T47D (cell line): ENCODE results near the gene EIPR1.

ENCODE experiments used
- DNase-seq, 2 experiments: peaks; one replicate each; pipeline versions ENCODE4 v3.0.0 to v3.0.0-alpha.2; 2011 to 2012; ENCODE audit warnings: low read depth in 1 of 2, low spot score in 1 of 2
- JUND ChIP-seq: IDR thresholded peaks from 2 replicates; pipeline ENCODE4 v1.6.1; 2012; ENCODE audit warnings: low read depth
- in situ Hi-C: cut with HindIII; loops from 2 replicates; pipeline ENCODE4 v1.10.0; 2016; ENCODE audit warnings: low sequenced_read_pairs, low pct_unique_long_range_greater_than_20kb

The EIPR1 gene

DNA sequence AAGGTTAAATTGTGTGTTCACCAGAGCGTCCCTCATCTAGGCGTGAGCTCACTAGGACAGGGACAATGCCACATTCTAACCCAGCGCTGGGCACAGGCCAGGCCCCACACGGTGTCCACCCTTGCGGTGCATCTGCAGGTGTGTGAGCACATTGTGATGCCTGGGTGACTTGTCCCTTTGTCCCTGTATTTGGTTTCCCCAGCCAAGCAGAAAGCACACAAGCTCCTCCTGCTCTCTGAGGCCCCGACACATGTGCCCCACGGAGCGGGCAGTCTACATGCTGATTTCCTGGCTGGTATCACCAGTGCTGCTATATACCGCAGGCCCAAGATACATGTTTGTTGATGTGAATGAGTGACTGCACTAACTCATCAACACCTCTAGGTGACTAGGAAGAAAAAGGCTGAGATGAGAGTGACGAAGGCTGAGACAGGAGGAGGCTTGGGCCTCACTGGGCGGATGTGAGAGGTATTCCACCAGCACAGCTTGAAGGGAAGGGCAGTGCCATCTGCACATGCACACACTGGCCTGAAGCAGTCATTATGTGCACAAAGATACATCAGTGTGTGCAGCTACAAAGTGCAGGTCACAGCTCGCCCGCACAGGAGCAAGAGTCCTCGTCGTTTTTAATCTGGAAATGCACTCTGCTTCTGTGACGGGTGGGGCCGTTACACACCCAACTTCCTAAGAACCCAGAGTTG is 205.9 kb downstream of the EIPR1 start:
- DNase-seq: no peak
- in situ Hi-C loops: no loop called here
- no peak for TF ChIP-seq JUND

DNA sequence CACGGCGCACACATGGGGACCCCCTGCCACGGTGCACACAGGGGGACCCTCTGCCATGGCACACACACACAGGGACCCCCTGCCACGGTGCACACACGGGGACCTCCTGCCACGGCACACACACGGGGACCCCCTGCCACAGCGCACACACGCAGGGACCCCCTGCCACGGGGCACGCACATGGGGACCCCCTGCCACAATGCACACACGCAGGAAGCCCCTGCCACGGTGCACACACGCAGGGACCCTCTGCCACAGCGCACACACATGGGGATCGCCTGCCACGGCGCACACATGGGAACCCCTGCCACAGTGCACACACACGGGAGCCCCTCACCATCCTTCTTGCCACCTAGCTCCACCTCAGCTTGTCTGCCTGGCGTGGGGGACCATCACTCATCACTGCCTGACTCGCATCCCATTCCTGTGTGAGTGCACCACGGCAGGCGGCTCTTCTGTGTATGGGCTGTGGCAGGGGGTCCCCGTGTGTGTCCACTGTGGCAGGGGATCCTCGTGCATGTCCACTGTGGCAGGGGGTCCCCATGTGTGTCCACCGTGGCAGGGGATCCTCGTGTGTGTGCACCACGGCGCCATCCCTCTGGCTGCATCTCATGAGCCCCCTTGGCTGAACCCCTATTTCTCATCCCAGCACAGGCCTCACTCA is 206.7 kb downstream of the EIPR1 start:
- DNase-seq: no peak
- in situ Hi-C loops: no loop called here
- TF ChIP-seq JUND: no peak

DNA sequence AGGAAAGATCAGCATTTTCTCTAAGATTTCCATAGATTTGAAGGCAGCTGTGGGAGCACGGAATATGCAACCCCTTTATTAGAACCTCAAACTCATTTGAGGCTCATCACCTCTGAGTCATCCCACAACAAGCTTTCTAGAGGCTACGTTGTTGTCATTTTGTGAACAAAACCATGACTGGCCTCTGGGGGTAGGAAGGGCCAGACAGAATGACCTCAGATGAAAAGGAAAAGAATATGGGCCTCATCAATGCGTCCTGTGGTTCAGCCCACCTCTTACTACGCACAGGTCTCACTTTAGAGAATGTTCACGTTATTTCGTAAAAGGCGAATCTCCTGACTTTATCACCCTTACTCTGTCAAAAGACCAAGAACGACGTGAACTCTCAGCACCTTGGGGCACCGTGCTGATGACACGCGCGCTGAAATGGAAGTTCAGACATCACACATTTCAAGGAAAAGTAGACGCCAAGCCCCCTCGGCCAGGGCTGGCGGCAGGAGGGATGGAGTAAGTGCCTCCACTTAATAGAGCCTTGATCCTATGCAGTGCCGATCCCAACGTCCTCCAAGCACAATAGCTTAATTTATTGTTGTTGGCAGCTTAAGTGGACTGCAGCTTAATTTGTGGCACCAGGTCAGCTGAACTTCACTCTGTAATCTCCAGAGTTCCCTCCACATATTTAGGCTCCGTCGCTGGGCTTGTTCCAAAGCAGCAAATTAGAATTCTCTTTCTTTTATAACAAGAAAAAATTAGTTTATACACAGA is 208.3 kb downstream of the EIPR1 start:
- no peak for DNase-seq
- TF ChIP-seq JUND: no peak
- in situ Hi-C loops: no loop called here

DNA sequence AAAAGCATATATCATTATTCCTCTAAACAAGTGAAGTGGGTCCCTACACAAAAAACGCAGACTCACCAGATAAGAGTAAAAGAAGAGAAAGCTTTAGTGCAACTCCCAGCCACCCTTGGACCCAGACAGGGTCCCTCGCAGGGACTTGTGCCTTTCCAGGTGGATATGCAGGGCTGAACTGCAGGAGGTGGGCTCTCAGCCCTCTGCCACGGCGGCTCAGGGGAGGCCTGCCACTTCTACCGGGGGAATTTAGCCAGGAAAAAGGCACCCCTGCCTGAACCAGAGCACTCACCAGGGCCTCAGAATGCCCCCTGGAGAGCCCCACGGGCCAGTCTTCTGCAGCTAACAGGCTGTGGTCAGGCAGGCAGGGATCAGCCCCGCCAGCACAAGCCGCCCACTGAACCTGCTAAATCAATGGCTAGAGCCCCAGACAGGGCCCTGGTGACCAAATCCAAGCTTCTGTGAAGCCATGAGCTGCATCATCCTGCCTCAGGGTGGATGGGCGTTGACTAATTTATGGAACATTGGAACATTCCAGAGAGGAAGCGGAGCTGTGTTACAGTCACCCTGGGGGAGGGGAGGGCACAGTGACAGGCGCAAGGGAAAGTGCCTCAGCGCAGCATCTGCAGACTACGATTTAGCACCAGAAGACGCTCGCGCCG is 209.3 kb downstream of the EIPR1 start:
- no peak for TF ChIP-seq JUND
- in situ Hi-C loops: no loop called here
- no peak for DNase-seq

DNA sequence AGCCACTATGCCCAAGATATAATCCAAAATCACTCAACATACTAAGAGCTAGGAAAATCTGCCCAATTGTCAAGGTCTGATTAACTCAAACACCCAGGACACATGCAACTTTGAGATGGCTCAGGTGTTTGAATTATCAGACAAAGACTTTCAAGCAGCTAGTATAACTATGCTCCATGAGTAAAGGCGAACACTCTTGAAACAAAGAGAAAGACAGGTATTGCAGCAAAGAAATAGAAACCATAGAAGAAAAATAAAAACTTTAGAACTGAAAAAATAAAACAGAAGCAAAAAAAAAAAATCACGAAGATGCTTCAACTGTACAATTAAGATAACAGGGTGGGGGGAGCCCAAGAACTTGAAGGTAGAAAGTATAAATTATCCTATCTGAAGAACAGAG is 214.2 kb downstream of the EIPR1 start:
- TF ChIP-seq JUND: no peak
- DNase-seq: no peak
- in situ Hi-C loops: no loop called here

DNA sequence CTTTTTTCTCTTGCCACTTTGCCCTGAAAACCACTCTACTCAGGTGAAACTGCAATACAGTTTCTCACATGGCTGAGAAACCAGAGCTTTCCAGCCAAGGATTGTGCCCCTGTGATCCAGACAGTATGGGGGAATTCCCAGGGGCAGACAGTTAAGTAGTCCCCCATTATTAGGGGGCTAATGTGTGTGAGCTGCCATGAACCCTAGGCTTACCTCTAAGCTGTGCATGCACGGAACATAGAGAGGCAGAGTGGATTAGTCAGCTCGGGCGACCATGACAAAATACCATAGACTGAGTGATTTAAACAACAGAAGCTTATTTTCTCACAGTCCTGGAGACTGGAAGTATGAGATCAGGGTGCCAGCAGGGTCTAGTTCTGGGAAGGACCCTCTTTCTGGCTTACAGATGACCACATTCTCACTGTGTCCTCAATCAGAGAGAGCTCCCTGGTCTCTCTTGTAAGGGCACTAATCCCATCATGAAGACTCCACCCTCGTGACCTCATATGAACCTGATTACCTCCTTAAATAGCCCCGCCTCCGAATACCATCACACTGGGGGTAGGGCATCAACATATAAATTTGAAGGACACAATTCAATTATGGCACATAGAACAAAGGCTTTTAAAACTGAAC is 215.1 kb downstream of the EIPR1 start:
- in situ Hi-C loops: no loop called here
- TF ChIP-seq JUND: no peak
- no peak for DNase-seq

DNA sequence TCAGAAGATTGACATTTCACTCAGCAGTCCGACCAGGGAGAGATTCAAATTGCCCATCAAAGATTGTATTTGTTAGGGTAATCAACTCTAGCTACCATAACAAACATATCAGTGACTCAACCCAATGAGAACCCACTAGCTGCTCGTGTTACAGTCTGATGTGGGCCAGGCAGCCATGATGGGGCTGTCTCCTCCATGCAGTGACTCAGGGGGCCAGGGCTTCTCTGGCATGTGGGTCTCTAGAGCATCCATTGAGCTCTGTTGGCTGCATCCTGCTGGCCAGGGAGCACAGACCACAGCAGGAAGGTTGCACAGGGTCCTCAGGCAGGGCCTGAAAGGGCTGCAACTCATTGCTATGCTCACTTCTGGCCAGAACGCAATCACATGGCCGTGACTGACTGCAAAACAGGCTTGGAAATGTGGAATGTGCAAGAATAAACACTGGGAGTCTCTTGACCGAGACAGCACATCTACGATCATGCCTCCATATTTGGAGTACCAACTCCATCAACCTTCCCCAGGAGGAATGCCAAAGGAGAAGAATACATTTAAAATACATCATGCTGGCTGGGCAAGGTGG is 216.8 kb downstream of the EIPR1 start:
- TF ChIP-seq JUND: no peak
- in situ Hi-C loops: no loop called here
- DNase-seq: no peak

DNA sequence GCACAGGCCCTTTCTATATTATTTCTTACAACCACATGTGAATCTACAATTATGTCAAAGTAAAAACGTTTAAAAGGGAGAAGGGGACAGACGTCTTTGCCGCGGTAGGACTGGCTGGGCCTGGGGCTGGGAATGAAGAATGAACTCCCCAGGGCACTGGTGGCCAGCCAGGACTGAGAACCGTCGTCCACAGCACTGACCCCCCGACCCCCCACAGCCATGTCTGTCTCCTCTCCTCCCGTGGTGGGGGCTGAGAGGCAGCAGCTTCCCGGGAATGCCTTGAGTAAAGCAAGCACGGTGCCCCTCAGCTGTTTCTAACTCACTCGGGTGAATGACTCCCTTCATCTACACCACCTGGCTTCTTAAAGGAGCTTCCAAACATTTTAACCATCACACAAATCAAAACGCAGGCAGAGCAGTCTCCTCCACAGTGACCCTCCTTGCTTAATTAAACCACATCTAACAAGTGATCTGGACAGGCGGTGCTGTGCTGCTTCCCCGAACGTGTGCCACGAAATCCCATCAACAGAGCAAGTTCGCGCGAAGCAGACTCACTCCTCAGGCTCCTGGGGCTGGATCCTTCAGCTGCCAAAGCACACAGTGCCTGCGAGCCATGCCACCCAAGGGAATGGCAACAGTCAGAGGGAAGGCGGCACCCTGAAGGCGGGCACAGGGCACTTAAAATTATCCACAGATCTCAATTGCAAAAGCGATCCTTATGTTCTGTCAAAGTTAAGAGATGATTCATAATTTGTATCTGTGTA is 217.7 kb downstream of the EIPR1 start:
- TF ChIP-seq JUND: no peak
- in situ Hi-C loops: no loop called here

DNA sequence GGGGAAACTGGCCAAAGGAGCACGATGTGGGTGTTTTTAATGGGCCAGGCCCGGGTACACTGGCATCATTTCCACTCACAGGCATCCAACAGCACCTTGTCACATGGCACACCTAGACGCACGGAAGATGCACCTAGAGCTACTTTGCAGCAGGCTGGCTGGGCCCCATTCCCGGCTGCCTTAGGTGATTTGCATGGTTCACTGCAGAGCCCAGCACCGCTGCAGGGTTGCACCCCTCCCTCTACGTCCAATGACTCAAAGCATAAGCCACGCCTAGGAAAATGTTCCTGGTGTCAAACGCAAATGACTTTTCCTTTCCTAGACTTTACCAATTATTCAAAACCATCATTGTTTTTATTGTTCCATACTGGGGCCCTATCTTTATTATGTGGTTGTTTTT is 222.9 kb downstream of the EIPR1 start:
- no peak for DNase-seq
- no peak for TF ChIP-seq JUND
- in situ Hi-C loops: no loop called here

More for the DNA sequence above, 217.7 kb downstream of the EIPR1 start:
- DNase-seq: no peak

DNA sequence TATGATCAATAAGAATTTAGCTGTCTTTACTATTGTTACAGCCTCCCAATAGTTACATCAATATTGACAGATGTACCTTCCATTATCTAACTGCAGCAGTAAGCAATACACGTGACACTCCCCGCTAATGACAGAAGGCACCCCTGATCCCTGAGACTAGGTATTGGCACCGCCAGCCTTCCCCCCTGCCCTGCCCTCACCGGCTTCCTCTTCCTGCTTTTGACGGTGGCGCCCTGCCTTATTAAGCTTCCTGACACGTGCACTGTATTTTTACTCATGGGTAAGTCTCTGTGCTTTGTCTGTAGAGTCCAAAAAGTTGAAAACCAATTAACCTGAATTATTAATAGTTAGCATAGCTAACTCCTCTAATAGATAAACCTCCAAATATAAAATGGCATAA is 223.5 kb downstream of the EIPR1 start:
- TF ChIP-seq JUND: no peak
- in situ Hi-C loops: no loop called here
- DNase-seq: no peak

DNA sequence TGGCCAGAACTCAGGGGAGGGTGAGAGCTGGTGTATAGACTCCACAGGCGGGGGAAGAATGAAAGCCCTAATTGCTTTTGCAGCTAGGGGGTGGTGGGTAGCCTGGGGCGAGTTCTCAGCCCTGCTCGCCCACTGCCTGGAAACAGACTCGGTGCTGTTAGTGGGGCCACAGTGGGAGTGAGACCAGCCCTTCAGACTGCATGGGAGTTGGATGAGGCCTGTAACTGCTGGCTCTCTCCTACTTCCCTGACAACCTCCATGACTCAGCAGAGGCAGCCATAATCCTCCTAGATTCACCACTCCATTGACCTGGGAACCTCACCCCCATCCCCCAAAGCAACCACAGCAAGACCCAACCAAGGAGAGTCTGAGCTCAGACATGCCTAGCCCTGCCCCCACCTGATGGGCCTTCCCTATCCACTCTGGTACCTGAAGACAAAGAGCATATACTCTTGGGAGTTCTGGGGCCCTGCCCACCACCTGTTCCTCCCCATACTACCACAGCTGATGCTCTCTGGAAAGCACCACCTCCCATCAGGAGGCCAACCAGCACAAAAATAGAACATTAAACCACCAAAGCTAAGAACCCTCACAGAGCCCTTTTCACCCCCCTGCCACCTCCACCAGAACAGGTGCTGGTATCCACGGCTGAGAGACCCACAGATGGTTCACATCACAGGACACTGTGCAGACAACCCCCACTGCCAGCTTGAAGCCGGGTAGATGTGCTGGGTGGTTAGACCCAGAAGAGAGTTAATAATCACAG is 226.3 kb downstream of the EIPR1 start:
- in situ Hi-C loops: no loop called here
- no peak for DNase-seq
- no peak for TF ChIP-seq JUND
